Activated CD8-positive, alpha-beta memory T cell treated with anti-CD3 and anti-CD28 coated beads, Interleukin-2, amount 50 U/mL, for 48 hours (primary cell): ENCODE data around the gene KCND1.

Experiments
- DNase-seq: peaks from one replicate; pipeline ENCODE4 v3.0.0-alpha.2; 2020

The KCND1 gene

DNA sequence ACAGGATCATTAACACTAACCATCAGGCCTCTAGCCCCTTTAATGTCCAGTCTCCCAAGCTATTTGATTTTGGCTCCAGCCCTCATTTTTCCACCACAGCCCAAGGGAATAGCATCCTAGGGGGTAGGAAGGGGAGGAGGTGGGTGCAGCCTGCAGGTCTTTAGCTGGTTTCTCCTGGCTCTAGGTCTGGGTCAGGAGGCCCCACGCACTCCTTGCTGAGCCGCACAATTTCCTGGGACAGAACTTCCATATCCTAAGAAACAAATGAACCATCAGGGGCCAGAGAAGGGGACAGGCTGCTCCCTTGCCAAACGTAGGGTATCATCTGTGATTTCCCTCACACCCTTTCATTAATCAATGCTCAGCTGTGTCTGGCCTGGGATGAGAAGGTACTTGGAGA, 2.4 kb upstream of the KCND1 start:
- DNase-seq, result no peak

DNA sequence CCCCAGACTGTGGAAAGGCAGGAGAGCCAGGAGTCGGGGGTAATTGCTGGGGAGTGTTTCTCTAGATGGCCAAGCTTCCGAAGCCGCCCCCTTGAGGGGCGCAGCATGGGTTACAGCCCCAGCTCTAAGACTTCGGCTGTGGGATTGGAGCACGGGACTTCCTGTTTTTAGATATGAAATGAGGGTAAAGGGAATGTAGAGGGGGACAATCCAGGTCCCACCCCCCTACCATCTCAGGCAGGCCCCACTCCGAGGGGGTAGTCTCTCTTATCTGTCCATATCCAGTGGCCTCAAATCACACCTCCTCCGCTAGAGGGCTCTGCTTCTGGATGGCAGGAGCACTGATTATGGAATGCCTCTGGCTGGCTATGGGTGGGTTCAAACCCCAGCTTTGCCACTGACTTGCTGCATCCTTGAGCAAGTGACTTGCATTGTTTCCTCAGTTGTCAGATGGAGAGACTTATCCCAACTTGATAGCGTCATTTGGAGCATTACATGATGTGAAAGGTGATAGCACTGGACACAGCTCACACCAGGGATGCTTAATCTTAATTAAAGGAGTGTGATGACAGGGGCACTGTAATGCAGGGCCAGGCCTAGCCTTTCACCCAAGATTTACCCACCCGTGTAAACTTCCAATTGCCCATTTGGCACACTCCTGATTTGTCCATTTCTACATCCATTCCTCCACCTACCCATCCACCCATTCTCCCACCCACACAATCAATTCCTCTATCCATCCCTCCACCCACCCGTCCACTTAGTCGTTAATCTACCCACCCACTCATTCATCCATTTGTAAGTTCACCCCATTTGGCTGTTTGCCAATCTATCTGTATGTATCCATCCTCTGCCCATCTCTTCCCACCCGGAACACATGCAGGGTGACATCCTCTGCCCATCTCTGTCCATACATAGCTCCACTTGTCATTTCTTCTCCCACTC, 848 bp upstream of the KCND1 start:
- DNase-seq, result no peak

DNA sequence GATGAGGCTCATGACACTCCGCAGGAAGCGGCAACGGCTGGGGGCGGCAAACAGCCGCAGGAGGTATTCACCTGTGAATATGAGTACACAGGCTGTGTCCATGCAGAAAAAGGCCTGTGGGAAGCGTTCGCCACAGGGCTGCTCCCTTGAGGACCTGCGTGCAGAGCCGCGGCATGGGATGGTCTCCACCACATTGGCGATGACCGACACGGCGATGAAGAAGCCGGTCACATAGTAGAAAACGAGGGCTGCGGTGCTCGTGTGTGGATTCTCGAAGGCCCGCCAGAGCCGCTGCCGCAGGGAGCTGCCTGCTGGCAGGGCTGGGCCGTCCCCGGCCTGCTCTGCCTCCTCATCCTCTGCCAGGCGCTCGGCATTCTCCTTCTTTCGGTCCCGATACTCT, 2.2 kb downstream of the KCND1 start:
- DNase-seq, result no peak

DNA sequence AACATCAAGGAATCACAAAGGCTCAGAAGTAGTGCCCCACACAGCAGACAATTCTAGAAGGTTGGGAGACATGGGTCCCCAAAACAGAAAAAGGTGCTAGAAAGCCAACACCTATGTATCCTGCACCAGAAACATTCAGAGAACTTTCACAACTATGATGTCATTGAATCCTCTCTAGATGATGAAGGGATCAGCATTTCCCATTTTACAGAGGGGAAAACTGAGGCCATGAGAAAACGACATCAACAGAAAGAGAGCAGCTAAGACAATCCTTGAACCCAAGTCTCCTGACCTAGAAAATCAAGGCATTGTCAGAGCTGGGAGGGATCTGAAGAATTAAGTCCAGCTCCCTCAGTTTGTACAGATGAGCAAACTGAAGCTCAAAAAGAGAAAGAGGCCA, 3.3 kb downstream of the KCND1 start:
- no peak for DNase-seq

DNA sequence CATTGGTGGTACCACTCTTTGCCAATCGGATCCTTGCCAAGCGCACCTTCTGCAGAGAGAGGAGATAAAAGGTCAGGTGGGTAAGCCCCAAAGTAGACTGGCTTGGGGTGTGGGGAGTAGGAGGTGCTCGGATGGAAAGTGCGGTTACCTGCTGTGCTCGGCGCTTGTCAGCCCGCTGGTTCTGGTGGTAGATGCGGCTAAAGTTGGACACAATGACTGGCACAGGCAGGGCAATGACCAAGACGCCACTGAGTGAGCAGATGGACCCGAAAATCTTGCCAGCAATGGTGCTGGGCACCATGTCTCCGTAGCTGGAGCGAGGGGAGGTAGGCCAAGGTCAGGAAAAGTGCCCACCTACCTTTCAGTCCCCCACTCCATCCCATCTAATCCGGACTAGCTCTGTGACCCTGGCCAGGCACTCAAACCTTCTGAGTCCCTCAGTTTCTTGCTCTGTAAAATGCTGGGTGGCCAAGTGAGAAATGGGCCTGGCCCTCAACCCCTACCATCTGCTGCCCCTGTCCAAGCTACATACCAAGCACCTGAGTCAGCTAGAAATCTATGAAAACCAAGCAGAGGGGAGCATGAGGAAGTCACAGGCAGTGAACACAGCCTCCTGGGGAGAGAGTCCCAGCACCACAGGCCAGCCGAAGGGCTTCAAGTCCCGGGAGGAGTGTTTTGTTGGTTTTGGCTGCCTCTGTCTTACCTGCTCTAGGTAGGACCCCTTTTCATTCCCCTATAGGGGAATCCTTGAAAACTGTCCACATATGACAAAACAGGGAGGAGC, 4.7 kb downstream of the KCND1 start:
- no peak for DNase-seq

DNA sequence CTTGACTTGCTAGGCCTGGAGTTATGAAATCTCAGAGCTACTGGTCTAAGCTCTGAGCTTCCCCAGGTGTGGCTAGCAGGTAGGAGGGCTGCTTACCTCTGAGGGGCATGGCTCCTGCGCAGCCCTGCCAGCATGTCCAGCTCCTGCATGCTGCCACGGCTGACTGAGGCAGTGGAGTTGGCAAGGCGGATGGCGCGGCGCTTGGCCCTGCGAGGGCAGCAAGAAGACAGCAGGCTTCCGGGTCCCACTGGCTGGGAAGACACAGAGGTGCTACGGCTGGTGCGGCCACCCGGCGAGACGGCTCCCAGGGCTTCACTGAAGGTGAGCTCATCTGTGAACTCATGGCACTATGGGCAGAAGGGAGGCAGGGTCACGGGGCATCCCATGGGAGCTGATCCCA, 5.7 kb downstream of the KCND1 start:
- DNase-seq, result no peak

DNA sequence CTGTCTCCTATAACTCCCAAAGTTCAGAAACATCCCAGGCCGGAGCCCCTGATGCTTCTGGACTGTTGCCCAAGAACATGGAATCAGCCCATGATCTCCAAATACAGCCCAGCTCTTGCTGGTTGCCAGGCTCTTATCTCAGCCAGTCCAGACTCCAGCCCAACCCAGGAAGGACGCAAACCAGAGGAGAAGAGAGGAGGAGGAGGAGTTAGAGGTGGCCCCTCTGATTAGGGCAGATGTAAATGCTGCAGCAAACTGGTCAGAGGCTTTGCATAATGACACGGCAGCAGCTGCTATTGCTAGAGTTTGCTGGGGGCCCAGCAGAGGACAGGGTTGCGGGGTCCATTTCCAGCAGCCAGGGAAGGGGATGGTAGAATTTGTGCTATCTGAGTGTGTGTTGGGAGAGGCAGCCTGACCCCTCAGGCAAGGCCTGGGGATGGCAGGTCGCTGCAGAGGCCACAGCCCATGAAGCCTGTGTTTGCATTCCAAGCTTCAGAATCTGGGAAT, 10.0 kb downstream of the KCND1 start:
- DNase-seq, result no peak

DNA sequence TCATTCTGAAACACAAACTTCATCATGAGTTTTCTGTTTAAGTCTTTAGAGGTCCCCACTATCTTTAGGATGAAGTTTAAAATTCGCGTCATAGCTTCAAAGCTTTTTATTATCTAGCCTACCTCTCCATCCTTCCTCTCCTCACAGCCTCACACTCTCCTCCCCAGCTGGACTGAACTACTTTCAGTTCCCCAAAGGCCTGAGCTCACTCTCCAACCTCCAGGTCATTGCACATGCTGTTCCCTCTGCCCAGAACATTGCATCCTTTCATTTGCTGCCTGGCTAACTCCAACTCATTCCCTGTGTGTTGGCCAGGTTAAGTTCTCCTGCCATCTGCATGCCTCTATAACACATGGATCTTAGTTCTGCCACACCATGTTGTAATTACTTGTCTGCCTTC, 11.4 kb downstream of the KCND1 start:
- DNase-seq, result no peak

DNA sequence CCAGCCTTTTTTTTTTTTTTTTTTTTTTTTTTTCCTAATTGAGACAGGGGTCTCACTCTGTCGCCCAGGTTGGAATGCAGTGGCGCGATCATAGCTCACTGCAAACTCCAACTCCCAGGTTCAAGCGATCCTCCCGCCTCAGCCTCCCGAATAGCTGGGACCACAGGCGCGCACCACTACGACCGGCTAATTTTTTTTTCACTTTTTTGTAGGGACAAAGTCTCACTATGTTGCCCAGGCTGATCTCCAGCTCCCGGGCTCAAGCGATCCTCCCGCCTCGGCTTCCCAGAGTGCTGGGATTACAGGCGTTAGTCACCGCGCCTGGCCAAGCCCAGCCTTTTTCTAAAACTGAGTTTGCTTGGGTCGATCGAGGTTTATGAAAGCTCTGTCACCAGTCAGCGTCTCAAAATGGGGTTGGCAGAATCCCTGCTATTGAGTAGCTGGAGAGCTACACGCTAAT, 13.0 kb downstream of the KCND1 start:
- peak; percentile 57 for DNase-seq

DNA sequence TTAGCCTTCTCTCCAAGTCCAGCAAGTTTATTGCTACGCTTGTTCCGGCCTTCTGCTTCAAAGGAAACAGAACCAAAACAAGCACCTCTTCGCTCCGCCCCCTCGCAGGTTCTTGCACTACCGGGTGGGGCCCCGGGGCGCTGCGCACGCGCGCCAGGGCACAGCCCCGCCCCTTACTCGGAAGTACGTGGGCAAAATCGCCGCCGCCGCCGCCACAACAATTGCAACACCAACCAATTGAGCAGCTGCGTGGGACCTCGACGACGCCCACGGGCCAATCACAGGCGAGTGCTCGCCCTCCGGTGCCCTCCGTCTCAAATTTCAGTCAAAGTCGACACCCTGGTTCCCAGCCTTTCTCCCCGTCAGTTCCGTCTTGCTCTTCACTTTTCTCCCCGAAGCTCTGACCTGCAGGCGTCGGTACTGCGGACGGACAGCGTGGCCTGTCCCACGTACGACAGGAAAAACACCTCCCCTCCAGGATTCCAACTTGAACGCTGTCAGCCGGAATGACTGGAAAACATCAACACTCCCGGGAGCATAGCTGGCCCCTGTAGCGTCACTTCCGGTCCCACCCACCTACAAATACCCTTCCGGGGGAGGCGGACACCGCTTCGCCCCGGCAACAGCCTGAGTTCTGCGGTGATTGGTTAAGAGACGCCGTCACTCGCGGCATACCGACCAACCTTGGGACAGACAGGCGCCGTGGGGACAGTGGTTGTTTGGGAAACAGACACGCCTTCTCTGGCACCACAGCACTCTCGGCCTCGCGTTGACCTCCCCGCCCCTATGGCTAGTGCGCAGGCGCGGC, 13.6 kb downstream of the KCND1 start:
- DNase-seq, result peak; percentile 91

DNA sequence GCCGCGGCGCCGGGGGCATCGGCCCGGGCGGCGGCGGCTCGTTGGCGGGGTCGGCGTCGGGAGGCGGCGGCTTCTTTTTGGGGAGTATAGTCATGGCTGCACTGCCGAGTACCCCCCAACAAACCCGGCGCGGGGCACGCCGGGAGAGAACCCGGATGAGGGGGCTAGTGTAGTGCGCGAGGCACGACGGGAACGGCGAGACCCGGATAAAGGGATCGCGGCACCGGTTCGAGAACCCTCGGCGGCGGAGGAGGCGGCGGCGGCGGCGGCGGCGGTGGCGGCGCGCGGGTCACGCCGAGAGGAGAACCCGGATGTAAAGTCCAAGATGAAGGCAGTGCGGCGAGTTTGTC, 14.2 kb downstream of the KCND1 start, which contains the start of gene OTUD5:
TSS of gene OTUD5 (minus strand) at position 131 of the 350 bp plus-strand sequence. CDS start at position 94, 37 bp downstream.
- peak; percentile 84 for DNase-seq

DNA sequence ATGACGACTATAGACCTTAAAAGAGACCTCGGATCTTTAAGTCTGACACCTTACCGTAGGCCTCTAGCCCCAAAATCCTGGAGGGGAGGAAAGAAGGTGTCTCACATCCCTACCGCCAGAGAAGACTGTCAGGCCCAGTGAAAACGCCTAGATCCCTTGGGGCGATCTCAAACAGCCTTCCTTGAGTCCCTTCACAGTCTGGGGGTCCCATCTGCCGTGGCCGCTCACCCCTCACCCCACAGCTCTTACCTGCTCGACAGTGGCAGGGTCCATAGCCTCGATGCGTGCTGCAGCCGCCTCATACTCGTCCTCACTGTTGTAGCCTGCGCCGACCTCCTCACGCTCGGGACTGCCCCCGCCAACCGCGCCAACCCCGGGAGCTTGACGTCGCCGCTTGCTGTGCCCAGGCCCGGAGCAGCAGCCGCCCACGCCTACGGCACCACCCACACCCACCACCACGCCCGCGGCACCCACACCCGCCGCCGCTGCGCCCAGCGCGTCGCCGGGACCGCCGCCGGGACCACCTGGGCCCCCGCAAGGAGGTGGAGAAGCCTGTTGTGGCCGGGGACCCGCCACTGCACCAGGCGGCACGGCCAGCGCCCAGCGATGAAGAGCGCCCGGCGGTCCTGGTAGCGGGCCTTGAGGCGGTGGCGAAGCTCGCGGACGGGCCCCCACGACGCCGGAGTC, 14.8 kb downstream of the KCND1 start:
- peak; percentile 66 for DNase-seq

DNA sequence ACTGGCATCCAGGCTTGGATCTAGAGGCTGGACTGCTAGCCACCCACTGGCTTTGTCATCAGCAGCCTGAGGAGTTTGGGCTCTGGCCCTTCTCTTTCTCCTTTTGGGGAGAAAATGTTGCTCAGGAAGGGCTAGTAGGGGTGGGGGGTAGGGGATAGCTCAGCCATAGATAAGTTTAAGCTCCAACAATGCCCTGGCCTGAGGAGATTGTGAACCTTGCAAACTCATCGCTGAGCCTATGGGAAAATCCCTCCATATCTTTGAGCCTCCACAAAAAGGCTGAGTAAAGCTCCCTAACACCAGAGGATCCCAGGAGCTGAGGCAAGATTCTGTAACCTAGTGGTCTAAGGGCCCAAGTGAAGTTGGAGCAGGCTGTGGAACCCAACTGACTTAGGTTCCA, 23.1 kb downstream of the KCND1 start:
- DNase-seq, result no peak

DNA sequence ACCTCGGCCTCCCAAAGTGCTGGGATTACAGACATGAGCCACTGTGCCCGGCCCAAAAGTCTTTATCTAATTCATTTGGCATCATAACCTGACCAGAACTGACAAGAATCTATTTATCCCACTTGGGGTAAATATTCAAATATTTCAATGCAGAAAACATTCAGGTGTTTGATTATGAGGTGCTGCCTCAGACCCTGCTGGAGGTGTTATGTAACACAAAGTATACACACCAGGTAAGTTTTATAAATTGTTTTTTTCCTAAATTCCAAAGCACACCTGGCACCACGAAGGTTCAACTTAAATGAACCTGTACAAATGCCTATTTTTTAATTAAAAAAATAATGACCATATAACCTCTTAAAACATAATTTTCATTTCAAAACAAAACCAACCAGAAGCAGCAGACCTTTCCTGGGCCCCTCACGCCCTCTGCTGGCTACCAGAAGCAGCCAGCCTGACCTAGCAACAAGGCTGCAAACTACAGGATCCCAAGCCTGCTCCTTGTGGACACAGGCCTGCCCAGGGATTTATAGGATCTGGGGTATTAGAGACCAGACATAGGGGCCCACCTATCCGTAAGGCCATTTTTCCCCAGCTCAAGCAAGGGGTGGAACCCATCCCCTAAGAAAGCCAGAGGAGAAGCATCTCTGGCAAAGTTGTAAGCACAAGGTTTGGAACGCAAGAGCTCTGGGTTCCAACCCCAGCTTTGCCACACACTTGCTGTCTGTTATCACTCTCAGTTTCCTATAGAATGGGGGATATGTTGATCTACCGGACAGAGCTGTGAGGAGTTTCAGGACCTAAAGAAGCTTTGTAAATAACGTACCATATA, 25.9 kb downstream of the KCND1 start:
- no peak for DNase-seq

DNA sequence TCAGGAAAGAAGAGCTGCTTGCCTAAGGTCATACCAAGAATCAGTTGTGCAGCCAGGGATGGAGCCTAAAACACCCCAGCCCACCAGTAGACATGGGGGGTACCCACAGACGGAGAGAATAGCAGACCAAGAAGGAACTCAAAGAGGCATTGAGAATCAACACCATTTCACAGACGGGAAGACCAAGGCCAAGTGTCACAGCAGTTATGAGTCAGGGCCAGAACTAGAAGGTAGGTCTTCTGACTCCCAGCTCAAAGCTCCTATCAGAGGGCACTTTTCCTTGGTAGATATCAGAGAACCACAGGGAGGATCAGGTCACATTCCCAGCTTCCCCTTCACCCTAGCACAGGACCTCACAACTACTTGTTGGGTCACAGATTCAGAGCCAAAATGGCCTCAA, 28.7 kb downstream of the KCND1 start:
- no peak for DNase-seq

DNA sequence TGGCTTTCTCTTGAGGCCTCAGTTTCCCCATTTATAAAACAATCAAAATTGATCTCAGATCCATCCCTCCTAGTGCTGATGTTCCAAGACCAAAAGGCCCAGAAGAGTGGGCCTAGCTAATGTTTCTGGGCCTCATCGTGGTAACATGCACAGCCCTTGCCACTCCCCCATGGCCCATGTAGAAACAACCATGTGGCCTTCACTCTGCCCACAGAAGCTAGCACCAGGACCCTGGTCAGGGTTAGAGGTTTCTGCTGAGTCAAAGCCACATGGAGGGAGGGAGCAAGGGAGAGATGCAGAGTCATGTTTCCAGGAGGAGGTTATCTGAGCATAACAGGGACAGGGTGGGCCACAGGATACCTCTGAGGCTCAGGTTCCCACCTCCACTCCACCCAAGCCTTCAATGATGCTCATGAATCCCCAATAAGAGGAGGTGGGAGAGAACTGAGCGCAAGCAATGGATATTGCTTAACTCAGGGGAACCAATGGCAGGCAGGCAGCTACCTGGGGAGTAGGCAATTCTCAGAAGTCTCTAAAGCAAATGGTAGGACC, 31.2 kb downstream of the KCND1 start:
- no peak for DNase-seq

DNA sequence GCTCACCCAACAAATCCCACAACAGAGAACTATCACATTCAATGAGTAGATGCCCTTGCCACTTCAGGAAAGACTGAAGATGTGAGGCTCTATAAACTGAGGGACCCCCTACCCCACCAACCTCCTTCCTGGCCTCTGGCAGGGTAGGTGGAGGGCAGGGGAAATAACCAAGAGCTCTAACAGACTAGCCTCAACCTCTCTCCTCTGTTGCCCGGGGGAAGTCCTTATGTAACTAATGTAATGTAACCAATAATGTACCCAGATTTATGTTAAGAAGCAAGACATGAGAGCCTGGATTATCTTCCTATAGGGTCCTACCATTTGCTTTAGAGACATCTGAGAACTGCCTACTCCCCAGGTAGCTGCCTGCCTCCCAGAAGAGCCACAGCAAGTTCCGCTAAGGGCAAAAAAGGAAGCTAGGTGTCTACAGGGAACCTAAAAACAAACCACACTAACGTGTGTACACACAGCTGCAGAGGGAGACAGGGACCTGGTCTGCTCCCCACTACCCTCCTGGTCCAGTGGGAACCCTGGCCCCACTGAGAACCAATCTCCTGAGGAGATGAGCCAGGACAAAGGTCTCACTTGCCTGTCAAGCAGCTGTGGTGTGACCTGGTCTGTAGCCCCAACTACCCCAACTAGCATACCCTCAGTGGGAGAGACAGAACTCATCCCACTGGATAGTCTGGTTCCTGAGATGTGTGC, 32.0 kb downstream of the KCND1 start:
- DNase-seq, result no peak

DNA sequence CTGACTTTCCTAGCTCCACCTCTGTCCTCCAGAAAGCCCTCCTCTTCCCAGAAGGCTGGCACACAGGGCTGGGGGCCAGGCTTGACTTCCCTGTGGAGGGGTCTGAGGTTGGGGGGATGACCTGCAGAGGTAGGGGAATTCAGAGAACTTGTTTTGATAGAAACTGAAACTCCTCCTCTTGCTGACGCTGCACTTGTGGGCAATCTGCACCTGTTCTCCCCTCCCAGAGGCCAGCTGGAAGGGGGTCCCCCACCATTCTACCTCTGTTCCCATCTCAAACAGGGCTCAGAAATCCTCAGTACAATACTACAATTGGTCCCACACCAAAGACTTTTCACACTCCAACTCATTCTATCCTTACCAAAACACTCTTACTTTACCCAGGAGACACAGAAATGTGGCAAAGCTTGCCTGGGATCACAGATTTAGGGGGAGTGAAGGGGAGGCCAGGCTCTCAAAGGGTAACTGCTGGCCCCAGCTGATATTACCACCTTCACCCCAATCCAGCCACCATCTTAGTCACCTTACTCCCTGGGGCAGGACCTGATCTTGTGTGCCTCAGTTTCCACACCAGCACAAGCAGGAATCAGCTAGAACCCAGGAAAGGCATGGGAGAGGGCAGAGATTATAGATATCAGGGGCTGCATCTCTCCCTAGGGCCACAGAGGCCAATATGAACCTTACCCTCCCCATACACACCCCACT, 32.8 kb downstream of the KCND1 start:
- peak; percentile 75 for DNase-seq

DNA sequence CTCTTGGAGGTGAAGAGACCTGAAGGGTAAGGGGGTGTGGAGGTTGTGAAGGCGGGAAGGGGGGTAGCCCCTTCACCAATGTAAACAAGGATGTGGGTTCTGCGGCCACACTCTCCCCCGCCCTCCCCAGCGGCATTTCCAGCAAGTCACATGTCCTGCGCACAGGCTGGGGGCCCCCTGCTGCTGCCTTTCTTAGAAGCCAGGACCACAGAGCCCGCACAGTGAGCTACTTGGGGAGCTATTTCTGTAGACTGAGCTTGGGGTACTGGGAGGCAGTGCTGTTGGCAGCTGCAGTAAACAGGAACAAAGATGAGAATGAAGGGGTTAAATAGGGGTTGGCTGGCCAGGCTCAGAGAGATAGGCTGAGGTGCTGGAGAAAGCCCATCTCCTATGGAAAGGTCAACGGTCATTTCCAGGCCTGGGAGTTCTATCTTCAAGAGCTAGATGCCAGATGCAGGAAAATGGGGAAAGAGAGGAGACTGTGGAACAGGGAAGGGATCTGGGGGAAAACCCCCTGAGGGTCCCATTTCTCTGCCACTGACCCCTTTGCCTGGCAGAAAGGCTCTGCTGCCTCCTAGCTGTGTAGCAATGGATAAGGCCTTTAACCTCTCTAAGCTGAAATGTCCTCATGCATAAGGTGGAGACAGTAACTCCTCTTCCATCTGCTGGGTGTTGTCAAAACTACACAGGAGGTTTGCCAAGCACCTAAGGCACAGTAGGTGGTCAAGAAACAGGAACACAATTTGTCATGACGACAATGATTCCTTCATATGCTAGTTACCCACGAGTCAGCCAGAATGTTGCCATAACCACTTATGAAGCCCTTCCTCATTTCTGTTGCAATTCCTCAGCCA, 34.4 kb downstream of the KCND1 start:
- DNase-seq, result peak; percentile 92
